OCI-LY1 (cell line): ENCODE data around the gene CACNA1H.

ENCODE experiments used
- EZH2 ChIP-seq: fragments of 200-600 bp; sonication (generic), shearing (Covaris generic); IDR thresholded peaks from 2 replicates; pipeline ENCODE4 v1.8.0; 2017; ENCODE audit warnings: borderline replicate concordance, mixed run types, mild to moderate bottlenecking, antibody characterized with exemption, low read length, moderate library complexity, mixed read lengths
- TF ChIP-seq, protein P1 (sequence below): fragments of 200-600 bp; sonication (generic), shearing (Covaris generic); IDR thresholded peaks from 2 replicates; pipeline ENCODE4 v1.5.1; 2017; ENCODE audit warnings: mild to moderate bottlenecking, antibody characterized with exemption, low read length, moderate library complexity, mixed read lengths

DNA sequence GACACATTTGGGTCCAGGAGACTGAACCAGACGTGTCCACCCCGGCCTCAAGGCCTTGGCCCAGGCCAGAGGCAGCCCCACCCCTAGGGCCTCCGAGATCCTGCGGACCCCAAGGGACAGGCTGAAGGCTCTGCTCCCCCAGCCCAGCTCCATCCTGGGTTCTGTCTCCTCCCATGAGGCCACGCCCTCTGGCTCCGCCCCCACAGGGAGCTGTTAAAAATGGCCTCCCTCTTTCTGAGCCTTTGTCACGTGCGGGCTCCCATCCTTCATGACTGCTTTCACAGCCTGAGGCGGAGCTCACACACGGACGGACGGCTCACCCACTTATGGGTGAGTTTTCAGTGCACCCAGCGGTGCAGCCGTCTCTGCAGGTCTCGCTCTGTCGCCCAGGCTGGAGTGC lies 6.5 kb upstream of the CACNA1H start:
- TF ChIP-seq, protein P1, sequence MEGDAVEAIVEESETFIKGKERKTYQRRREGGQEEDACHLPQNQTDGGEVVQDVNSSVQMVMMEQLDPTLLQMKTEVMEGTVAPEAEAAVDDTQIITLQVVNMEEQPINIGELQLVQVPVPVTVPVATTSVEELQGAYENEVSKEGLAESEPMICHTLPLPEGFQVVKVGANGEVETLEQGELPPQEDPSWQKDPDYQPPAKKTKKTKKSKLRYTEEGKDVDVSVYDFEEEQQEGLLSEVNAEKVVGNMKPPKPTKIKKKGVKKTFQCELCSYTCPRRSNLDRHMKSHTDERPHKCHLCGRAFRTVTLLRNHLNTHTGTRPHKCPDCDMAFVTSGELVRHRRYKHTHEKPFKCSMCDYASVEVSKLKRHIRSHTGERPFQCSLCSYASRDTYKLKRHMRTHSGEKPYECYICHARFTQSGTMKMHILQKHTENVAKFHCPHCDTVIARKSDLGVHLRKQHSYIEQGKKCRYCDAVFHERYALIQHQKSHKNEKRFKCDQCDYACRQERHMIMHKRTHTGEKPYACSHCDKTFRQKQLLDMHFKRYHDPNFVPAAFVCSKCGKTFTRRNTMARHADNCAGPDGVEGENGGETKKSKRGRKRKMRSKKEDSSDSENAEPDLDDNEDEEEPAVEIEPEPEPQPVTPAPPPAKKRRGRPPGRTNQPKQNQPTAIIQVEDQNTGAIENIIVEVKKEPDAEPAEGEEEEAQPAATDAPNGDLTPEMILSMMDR, result no peak
- no peak for TF ChIP-seq EZH2
